Fibroblast of skin of abdomen (primary cell): ENCODE measurements around the gene URB2.
"Not testable (repeated sequence)": the region's sequence is repeated elsewhere in the genome, so short reads cannot be mapped to it uniquely, and the experiment has no call there.

Experiments
- DNase-seq: peaks from one replicate; pipeline ENCODE4 v3.0.0-alpha.2; 2013

The URB2 gene

GRCh38 chr1:229694053-229694693 lies 68.1 kb downstream of the URB2 start:
- DNase-seq: peak; percentile 84

DNA sequence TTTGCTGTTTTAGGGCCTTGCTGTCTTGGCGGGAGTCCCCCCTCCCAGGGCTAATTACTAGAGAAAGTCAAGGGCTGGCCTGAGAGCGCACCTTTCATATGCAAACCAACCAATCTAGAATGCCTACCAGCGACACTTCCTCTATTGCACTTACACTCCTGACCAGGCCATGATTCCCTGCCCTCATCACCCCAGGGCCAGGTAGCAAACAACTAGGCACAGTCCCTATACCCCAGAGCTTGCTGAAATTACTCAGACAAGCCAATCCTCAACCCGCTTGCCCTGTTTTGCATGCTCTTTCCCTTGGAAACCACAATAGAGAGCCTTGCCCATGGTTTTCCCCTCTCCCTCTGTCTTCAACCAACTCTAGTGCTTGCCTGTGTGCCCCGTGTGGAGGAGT lies 70.3 kb downstream of the URB2 start:
- DNase-seq: no peak

DNA sequence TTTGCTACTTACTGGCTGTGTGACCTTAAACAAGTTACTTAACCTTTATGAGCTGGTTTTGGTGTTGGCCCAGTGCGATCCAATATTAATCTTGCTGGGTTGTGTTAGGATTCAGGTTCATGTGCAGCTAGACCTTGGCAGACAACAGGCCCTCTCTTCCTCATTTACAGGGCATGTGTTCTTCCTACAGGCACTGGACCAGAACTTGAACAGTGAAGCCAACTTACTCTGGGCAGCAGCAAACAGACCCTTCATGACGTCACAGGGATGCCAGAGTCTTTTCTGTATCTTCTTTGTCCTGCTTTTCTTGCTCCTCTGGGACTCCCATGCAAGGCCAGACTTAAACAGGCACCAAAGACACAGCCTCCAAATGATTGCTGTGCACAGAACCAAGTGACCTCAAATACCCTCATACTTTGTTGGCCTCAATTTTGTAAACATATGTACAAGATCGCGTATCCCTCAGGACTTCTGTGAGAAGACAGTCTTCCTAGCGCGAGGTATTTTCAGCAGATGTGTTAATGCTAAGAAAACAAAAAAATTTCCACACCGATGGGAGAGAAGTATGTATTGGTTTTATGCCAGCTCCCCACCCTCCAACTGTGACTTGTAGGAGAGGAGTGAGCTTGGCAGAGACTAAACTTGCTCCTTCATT lies 73.7 kb downstream of the URB2 start:
- DNase-seq: no peak

- no peak for DNase-seq
These were observed 78.1 kb downstream of the URB2 start for GRCh38 chr1:229704157-229704556.

DNA sequence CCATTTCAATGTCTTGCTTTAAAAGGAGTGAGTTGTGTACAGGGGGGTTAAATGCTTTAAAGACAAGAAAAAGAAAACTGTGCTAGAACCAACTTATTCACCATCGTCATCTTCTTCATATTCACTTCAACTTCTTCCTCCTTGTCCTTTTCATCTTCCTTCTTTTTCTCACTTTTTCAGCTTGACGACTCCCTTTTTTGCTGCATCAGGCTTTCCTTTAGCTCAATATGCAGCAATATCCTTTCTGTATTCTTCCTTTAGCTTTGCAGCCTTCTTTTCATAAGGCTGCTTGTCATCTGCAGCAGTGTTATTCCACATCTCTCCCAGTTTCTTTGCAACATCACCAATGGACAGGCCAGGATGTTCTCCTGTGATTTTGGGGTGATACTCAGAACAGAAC lies 79.1 kb downstream of the URB2 start:
- DNase-seq: not testable (repeated sequence)

DNA sequence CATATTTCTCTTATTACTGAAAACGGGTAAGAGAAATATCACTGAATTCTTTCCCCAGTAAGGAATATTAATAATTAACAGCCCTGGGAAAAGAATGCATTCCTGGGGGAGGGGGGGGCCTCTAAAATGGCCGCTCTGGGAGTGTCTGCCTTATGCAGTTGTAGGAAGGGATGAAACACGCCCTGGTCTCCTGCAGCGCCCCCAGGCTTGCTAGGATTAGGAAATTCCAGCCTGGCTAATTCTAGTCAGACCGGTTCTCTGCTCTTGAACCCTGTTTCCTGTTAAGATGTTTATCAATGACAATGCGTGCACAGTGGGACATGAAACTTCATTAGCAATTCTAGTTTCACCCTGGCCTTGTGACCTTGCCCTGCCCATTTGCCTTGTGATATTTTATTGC lies 81.1 kb downstream of the URB2 start:
- DNase-seq: not testable (repeated sequence)

- no peak for DNase-seq
These were observed 83.5 kb downstream of the URB2 start for GRCh38 chr1:229709500-229710013.
